T-helper 1 cell treated with Interleukin-12 subunit alpha and Interleukin-12 subunit beta and Interleukin-4 antibody, amounts not matched to agents 30 ng/mL and 1 ng/mL, for 36 hours (primary cell): Measurements from ENCODE around the gene POLR2E. TPM values are rescaled to one million over a fixed set of nuclear protein-coding genes. Genes with fewer than 3 reads are reported as not detected.

Experiments
- intact Hi-C: fragments of 100-400 bp; cut with micrococcal nuclease; formaldehyde crosslinking; loops from one replicate; pipeline ENCODE4 v1.15.1; 2024
- total RNA-seq: library from RNA; stranded (reverse); gene quantifications from 2 replicates; pipeline ENCODE4 v1.2.3, GENCODE V29; 2022

The POLR2E gene
- total RNA-seq, 1 donor from 2014 or later: 155 TPM

GRCh38 chr19:1126984-1127760 lies 32.0 kb upstream of the POLR2E start:
- intact Hi-C loops: no loop called here

DNA sequence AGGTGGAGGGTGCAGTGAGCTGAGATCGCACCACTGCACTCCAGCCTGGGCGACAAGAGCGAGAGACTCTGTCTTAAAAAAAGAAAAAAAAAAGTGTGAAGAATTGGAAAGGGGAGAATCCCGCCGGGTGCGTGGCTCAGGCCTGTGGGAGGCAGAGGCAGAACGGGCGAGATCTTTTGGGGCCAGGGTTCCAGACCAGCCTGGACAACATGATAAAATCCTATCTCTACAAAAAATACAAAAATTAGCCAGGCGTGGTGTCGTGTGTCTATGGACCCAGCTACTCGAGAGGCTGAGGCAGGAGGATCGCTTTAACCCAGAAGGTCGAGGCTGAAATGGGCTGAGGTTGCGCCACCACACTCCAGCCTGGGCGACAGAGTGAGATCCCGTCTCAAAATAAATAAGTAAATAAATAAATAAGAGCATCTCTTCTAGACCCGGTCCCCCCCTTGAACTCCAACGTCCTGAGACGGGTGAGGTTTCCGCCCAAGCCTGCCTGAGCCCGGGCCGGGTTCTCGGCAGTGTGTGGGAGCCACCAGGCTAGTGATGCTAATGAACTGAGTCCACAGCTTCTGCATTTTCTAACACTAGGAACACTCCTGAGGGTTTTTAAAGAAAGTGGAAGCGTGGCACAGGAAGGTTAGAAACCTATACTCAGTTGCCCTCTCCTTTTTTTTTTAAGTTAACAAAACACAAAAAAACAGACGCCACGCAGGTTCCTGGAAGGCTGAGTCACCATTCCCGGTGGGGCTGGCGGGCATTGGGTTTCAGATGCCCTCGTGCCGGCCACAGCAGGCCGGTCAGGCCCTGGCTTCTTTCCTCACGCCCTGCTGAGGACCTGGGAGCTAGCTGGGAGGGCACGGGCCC lies 30.7 kb upstream of the POLR2E start:
- intact Hi-C loops: no loop called here

DNA sequence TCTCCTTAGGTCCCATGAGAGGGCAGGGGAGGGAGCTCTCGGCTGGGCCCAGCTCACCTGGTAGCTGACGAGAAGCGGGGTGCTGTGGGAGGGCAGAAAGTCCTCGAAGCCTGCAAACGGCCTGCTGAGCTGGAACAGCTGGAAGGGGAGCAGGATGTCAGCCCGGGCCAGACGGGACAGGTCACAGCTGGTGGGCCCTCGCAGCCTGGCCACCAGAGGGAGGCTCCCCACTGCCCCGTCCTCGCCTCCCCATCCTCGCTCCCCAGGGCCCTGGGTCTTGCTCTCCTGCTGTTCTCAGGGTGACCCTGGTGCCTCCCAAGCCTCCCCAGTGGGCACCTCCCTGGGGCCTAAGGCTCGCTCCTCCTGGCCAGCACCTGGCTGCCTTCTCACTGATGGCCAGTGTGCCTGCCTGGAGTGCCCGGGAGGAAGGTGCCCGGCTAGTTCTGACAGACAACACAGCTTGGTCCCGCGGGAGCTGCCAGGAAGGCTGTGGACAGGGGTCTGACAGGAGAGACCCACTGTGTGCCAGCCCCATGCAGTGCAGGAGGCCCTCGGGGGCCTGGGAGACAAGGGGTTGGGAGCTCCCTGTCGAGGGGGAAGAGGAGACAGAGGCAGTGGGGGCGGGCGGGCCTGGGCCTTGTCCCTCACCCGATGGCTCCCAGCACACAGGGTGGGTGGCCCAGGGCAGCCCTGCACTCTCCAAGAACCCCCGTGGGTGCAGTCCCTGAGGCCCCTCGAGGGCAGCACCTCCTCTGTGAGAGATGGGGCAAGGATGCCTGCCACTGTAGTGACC lies 28.9 kb upstream of the POLR2E start:
- intact Hi-C loops: no loop called here

- intact Hi-C loops: no loop called here
Measured at GRCh38 chr19:1123381-1123780, 28.2 kb upstream of the POLR2E start.

DNA sequence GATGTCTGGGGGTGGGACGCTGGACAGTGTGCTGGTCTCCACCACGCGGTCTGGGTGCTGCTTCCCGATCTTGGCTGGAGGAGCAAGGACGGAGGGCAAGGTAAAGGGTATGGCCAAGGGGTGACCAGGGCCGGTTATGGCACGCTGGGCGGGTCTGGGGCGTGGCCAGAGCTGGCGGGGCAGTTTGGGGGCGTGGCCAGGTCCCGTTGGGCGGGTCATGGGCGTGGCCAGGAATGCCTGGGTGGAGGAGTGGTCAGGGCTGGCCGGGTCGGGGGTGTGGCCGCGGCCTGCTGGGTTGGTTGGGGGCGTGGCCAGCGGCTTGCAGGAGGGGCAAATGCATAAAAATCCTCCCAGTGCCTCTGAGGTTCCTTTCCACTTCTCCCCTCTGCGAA lies 27.8 kb upstream of the POLR2E start:
- intact Hi-C loops: no loop called here

DNA sequence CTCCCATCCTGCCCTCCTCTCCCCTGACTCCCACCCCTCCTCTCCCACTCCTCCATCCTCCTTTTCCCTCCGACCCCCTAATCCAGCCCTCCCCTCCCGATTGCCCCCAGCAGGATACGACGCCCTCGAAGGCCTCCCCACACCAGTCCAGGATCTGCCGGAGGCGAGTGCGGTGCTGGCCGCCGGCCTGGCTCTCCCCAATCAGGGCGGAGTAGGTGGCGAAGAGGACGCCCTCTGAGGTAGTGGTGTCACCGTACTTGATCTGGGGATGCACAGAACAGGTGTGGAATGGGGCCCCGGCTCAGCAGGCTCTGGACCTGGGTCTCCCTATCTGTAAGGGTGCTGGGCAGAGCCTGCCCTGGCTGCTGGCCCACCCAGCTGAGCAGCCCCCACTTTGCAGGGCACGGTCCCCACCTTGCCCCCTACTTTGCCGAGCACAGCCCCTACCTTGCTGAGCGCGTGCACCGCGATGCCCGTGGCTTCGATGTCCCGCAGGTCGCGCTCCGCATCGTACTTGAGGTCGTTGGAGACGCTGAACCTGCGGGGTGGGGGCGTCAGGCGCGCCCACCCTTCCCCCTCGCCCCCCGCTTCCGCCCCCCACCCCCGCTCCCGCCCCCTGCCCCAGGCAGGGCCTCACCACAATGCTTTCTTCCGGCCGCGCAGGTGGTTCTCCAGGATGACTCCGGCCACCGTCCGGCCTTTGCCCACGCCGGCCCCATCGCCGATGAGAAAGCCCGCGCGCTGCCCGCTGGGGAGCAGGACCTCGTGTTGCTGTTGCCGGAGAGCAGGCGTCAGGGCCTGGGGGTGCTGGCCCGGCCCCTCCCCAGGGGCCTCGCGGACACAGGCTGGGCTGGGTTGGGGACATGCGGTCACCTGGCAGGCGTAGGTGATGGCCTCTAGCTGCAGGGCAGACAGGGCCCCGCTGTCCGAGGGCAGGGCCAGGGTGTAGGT lies 27.1 kb upstream of the POLR2E start:
- intact Hi-C loops: no loop called here

GRCh38 chr19:1121395-1121794 lies 26.2 kb upstream of the POLR2E start:
- intact Hi-C loops: no loop called here

DNA sequence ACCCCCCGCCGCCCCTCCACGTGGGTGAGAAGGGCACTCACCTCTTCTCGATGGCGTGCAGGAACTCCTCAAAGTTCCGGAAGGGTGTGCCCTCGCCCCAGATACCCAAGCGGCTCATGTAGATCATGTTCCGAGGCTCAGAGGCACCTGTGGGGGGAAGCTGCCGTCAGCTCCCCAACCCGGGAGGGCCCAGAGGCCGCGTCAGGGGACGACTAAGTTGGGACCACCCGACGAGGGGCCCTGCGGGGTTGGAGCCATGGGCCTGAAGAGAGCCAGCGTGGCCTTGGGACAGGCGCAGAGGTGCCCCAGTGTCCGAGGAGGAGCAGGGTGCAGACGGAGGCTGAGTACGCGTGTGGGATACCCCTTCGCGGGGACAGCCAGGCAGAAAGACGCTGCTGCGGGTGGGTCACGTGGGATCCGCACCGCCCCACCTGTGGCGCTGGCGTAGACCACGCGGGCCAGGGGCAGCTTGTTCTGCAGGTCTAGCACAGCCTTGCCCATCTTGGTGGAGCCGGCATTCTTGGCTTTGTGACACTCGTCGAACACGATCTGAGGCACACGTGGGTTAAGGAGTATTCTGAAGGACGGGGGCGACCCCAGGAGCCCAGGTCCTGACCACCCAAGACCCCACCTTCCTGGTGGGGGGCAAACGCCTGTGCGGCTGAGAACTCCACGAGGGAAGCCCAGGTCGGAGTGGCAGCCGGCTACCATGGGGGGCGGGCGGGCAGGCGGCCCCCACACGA lies 24.5 kb upstream of the POLR2E start:
- intact Hi-C loops: no loop called here

DNA sequence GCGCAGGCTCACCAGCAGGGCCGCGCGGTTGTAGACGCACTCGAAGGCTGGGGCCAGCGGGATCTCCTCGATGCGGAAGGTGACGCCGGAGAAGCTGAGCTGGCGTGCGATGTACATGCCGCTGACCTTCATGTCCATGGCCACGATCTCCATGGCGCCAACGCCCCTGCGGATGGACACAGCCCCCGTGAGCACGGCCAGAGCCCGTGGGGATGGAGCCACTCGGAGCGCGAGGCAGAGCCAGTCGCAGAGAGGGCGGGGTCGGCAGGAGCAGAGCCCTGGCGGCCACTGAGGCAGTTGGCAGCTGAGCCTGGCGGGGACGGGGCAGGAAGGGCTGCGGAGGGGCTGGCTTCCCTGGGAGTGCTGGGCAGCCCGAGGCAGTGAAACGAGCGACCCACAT lies 23.8 kb upstream of the POLR2E start:
- intact Hi-C loops: no loop called here

- intact Hi-C loops: no loop called here
Measured at GRCh38 chr19:1117654-1118053, 22.5 kb upstream of the POLR2E start.

DNA sequence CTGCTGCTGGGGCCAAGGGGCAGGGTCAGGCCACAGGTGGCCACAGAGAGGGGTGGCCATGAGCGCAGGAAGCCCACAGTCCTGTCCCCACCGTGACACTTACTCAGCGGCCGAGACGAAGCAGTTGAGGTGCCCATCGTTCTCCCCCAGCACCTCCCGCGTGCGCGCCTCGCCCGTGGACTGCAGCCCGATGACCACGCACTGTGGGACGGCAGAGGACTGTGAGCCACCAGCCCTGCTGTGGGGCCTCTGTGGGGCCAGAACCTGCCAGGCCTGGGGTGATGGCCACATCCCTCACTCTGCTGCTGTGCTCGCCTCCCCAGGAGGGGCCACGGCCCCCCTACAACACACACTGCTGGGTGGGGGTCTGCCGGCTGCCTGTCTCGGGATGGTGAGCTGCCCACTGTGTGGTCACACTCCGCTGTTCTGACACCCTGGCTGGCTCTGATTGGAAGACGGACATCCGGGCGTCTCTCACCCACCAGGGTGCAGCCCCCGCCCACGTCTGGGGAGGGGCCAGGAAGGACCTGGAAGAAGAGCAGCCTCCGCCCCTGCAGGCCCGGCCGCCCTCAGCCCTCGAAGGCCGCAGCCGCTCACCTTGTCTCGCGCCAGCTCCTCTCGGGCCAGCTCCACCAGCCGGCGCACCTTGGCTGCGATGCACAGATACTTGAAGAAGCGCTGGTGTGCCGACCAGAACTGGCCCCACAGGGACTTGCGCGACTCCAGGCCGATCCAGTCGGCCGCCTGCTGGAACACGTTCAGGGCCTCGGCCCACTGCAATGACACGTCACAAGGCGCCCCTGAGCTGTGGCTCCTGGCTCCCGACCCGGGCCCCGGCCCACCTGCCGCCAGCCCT lies 21.8 kb upstream of the POLR2E start:
- intact Hi-C loops: no loop called here

DNA sequence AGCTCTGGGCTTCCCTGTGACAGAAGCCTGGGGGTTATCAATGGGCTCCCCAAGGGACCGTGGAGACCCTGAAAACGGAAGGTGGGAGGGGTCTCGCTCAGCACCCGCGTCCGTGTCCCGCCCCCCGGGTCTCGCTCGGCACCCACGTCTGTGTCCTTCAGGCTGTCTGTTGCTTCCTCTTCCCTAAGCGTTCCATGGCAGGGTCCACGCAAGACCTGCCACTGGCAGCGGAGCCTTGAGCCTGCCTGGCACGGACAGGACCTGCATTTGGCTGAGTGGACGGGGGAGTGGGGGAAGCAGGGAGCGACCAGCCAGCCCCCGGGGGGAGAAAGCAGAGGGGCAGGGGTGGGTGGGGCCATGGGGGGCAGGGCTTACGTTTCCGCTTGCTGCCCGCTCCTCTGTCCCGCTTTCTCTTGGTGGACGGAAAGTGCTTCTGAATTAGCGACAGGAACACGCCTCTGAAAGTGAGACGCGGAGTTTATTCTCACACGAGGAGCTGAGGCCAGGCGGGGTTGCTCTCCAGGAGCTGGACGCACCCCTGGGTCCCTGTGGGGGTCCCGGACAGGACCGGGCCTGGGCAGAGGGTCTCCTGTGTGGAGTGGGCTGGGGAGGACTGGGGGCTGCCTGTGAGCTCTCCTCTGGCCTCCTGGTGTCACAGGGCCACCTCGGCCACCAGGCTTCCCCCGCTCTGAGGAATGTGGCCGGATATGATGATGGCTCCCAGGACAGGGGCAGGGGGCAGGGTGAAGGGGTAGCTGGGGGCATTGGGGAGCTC lies 20.7 kb upstream of the POLR2E start:
- intact Hi-C loops: no loop called here

GRCh38 chr19:1114728-1115127 lies 19.6 kb upstream of the POLR2E start:
- intact Hi-C loops: loop anchor here (5.0 kb wide), 1 partner anchor 78 kb away; no protein-coding TSS in a partner anchor

DNA sequence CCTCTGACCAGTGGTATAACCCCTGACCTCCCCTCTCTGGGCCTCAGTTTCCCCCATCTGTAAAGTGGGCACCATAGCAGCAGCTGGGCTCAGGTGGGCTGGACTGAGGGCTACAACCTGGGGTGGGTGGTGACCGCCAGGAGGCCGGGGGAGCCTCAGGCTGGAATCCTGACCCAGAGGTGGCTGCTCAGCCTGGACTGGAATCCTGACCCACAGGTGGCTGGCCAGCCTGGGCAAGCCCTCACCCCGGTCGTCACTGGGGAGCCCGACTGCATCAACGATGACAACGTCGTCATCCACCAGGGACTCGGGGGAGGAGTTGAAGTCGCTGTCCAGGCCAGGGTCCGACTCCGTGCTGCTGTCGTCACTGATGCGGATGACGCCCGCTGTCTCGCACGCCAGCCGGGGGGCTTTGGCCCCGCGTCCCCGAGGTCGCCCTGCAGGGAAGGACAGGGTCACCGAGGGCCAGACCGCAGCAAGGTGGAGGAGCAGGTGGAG lies 18.9 kb upstream of the POLR2E start:
- intact Hi-C loops: loop anchor here (5.0 kb wide), 1 partner anchor 78 kb away; no protein-coding TSS in a partner anchor

DNA sequence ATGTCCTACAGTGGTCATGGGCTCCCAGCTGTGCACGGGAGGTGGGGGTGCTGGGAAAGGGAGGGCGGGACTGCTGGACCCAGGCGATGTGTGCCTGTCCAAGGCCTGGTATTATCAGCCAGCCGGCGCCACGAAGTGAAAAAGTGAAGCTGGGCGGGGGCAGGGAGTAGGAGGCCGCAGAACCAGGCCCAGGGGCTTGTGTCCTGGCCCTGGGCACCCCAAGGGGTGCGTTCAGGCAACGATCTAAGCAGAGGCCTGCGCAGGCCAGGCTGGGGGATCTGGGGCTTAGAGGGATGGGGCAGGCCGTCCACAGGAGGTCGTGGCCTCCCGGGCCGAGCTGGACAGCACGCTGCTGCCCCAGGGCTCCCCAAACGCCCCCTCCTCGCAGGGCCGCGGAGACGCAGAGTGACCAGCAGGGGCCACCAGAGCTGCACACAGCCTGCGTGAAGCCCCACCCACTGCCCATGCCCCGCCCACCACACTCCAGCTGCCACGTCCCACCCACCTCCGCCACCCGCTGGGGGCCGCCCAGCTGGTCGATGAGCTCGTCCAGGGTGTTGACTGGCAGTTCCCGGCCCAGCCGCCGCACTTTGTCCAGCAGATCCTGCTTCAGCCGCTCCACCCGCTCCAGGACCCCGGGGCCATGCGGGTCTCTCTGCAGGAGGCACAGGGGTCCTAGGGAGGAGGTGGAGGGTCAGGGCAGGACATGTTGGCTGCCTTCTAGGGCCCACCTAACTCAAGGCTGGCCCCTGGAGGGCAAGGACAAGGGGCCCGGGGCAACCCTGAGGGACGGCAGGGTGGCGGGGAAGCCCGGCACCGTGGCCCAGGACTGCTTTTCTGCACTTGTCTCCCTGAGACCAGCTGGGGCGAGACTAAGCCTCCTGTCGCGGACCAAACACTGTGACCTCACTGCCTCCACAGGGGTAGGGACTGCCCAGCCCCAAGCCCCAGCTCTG lies 18.1 kb upstream of the POLR2E start:
- intact Hi-C loops: loop anchor here (5.0 kb wide), 1 partner anchor 79 kb away; no protein-coding TSS in a partner anchor

DNA sequence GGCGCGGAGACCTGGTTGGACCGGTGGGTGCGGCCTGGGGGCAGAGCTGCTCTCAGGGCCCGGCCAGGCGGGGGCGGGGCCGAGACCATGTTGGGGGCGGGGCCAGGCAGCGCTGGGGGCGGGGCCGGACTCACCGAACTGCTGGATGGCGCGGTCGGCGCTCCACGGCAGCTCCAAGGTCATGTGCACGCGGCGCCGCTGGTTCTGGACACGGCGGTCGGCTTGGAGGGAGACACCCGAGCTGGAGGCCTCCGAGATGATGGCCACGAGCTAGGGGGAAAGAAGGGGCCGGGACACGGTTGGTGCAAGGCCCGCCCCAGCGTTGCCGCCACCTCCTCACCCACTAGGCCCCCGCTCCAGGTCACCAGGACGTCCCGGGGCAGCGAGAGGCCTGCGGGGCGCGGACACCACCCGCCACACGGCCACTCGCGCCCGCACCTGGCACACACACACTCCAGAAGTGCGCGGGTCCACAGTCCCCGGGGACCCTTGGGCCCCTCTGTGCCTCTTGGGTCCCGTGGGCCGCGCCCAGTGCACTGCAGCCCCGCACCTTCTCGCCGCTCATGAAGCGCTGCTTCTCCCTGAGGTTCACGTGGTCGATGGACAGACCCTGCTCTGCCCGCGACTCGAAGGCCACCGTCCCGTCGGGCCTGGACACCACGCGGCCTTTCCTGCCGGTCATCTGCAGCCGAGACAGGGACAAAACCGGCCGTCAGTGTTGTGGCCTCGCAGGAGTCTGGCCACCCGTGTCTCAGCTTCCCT lies 17.3 kb upstream of the POLR2E start:
- intact Hi-C loops: loop anchor here (5.0 kb wide), 1 partner anchor 80 kb away; no protein-coding TSS in a partner anchor
